OCI-LY7 (cell line): ENCODE data around the gene SELENOV.

ENCODE experiments used
- EZH2phosphoT487 ChIP-seq: fragments of 200-600 bp; sonication (generic); IDR thresholded peaks from 2 replicates; pipeline ENCODE4 v1.6.1; 2018; ENCODE audit warnings: low read depth, borderline replicate concordance, mild to moderate bottlenecking, mixed run types, antibody characterized with exemption, low read length, moderate library complexity, mixed read lengths
- TF ChIP-seq, protein P1 (sequence below): fragments of 200-600 bp; sonication (generic); conservative IDR thresholded peaks from 2 replicates; pipeline ENCODE4 v1.5.1; 2014; ENCODE audit warnings: mild to moderate bottlenecking, antibody characterized with exemption, low read length, moderate library complexity, mixed read lengths

DNA sequence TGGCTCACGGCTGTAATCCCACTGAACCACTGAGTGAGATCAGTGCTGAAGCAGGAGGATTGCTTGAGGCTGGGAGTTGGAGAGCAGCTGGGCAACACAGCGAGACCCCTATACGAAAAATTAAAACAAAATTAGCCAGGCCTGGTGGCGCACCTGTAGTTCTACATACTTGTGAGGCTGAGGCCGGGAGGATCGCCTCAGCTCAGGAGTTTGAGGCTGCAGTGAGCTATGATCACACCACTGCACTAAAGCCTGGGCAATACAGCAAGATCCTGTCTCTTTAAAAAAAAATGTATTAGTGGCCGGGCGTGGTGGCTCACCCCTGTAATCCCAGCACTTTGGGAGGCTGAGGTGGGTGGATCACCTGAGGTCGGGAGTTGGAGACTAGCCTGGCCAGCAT lies 6.3 kb upstream of the SELENOV start:
- TF ChIP-seq, protein P1, sequence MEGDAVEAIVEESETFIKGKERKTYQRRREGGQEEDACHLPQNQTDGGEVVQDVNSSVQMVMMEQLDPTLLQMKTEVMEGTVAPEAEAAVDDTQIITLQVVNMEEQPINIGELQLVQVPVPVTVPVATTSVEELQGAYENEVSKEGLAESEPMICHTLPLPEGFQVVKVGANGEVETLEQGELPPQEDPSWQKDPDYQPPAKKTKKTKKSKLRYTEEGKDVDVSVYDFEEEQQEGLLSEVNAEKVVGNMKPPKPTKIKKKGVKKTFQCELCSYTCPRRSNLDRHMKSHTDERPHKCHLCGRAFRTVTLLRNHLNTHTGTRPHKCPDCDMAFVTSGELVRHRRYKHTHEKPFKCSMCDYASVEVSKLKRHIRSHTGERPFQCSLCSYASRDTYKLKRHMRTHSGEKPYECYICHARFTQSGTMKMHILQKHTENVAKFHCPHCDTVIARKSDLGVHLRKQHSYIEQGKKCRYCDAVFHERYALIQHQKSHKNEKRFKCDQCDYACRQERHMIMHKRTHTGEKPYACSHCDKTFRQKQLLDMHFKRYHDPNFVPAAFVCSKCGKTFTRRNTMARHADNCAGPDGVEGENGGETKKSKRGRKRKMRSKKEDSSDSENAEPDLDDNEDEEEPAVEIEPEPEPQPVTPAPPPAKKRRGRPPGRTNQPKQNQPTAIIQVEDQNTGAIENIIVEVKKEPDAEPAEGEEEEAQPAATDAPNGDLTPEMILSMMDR = no peak
- TF ChIP-seq EZH2phosphoT487 = no peak
